Epidermal melanocyte (primary cell): ENCODE data around the gene ASTN1.

Source experiments
- DNase-seq: peaks from one replicate; pipeline ENCODE4 v3.0.0; 2011; ENCODE audit warnings: low spot score; ENCODE audit not compliant: insufficient read length

ASTN1 gene

DNA sequence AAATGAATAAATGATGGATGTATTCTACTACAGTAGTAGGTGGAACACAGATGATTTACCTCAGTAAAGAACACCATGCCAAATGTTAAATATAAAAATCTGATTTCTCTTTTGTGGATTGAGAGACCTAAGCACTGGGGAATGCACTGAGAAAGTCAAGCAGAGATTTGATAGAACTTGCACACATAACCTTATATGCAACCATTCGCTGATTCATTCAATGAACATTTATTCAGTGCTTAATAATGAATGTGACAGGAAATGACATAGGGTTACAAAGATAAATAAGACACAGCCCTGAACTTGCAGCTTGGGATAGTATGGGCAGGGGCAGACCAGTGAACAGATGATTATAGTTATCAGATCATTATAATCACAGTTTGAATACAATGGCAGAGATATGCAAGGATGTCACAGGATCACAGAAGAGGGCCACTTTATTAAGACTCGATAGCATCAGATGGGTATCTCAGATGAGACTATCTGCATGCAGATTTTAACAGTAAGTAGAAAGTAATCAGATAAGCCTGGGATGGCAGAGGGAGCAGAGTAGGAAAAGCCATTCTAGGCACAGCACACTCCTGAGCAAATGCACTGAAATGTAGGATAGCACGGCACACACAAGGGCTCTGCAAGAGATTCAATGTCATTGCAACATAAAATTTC, 169.4 kb downstream of the ASTN1 start:
- no peak for DNase-seq

DNA sequence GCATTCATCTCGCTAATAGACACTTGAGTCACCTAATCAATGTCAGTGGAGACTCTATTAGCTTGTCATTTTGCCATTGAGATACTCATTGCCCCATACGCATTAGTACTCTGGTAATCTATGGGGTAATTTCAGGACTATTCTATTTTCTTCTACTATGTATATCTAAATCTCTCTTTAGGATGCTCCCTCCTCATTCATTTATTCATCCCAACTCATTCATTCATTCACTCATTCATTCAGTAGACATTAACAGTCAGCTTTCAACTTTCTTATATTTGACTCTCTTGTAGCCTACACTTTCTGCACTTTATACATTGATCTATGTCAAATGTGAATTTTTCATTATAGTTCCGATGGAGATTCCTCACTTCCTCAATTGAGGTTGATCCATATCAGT, 170.9 kb downstream of the ASTN1 start:
- DNase-seq = no peak

DNA sequence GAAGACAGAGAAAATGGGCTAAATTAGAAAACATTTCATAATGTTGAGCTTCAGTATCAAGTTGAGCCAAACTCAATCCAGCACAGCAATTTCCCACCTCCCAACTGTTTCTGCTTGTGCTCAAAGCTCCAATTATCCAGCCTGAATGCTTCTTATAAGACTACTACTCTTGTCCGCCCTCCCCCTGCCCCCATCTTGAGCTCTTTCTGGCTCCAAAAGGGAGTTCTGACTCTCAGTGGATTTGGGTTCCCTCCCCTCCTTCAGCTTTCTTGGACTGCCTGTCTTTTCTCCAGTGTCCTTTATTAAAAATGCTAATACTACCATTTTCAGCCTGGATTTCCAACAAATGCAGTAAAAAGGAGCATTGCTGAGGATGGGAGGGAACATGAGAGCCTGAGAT, 174.8 kb downstream of the ASTN1 start:
- no peak for DNase-seq

DNA sequence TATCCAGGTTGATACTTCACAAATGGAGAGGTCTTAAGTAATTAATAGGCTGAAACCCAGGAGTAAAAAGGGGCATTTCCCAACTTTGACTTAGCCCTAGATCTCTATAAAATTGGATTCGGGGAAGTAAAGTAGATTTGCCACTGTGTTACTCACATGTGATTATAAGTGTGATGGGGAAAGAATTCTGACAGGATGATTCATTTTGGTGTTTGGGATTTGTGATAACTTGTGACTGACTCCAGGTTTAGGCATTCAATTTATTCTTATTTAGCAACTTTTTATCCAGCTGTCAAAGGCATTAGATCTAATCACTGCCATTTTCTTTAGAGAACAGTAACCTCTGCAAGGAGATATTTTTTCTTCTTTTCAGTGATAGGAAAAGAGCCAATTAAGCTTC, 175.5 kb downstream of the ASTN1 start:
- no peak for DNase-seq

DNA sequence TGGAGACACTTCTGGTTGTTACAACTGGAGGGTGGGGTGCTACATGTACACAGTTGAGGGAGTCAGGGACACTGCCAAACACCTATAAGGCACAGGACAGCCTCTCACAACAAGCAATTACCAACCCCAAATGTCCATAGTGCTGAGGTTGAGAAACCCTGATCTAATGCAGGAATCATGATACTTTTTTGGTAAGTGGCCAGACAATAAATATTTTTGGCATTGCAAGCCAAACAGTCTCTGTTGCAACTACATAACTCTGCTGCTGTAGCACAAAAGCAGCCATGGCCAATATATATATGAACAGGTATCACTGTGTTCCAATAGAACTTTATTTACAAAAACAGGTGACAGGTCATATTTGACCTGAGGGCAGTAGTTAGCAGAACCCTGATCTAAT, 177.5 kb downstream of the ASTN1 start:
- DNase-seq = no peak

DNA sequence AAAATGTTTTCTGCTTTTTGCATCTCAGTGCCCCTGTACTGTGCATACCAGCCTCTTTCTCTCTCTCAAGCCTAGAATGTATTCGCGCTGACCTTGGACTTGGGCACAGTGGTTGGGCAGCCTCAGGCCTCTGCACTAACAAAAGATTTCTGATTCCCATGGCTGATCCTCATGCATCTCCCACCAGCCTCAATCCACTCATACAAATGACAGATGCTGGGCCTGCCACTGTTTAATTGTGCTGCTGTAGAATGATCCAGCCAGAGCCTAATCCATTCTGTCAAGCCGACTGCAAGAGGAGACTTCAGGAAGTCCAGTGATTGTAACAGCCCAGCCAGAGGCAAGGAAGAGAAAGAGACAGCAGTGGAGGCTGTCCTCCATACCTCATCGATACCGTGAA, 180.8 kb downstream of the ASTN1 start:
- no peak for DNase-seq

DNA sequence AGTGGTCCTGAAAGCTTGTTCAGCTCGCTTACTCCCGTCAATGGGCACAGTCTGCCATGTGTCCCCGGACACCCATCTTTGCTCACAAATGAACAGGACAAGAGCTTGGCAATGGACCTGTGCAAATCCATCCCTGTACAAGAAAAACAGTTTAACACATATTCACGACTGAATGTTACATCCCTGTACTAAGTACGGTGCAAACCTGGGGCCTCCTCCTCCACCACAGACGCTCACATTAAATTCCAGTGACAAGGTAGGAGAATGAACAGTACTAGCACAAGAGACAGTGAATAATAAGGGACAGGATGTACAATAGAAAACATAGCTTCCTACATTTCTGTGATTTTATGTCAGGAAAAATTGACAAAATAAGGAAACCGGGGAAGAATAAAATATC, 187.7 kb downstream of the ASTN1 start:
- DNase-seq = no peak

DNA sequence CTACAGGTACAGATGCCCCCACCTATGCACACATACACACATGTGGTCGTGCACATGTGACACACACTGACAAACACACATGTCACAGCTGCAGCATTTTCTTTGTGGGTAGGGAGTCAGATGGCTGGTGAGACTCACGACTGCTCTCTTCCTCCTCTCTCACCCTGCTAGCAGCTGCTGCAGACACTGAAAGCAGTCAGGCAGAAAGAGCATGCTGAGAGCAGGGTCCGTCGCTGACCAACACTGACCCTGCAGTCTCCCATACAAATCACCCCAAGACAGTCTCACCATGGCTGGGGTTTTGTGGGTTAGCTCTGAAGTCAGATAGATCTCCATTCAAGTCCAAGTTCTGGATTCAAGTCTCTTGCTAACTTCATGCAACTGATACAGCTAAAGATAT, 188.3 kb downstream of the ASTN1 start:
- DNase-seq = no peak

DNA sequence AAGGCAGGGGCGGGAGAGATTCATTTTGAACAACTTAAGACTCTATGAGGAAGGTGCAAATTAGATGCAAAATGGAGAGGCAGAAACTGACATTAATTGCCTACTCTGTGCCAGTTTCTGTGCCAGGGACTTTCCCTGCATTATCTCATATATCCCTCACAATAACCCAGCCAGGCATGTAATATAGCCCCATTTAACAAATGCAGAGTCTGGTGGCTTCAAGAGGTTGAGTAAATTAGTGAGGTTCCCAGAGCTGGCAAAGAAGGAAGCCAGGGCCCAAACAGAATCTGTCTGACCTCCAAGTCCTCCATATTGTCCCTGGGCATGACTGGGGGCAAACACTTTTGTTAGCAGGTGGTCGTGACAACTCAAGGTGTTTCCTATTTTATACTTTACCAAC, 199.8 kb downstream of the ASTN1 start:
- no peak for DNase-seq

DNA sequence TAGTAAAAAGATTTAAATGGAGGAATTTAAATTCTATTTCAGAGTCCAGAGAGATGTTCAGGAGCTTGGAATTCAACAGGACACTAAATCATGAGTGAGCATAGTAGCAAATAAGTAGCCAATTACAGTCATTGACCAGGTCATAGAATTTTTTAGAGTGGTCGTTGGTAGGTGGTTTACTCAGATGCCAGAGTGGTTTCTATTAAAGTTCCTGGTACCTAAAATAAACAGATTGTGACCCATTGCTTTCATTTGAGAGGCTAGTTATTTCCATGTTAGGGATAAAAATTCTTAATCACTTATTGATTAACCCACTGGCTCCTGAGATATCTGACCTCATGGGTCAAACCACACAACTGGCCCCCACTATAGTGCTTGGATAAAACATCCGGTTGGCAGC, 201.3 kb downstream of the ASTN1 start:
- DNase-seq = no peak

DNA sequence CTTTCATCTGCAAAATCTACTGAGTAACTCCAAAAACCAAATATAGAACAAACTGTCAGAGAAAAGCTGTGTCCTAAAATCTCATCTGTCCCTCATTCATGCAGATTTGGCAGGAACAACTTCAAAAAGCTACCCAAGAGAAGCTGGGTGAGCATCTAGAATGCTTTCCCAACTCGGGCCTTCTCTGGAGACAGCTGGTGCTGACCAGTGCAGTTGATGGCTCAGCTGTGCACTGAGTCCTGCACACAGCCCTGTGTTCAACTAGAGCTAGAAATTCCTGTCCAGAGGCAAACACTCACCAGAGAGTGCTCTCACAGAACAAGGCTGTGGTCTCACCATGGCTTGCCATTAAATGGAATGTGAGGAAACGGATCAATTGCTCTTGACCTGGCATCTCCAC, 202.8 kb downstream of the ASTN1 start:
- no peak for DNase-seq

DNA sequence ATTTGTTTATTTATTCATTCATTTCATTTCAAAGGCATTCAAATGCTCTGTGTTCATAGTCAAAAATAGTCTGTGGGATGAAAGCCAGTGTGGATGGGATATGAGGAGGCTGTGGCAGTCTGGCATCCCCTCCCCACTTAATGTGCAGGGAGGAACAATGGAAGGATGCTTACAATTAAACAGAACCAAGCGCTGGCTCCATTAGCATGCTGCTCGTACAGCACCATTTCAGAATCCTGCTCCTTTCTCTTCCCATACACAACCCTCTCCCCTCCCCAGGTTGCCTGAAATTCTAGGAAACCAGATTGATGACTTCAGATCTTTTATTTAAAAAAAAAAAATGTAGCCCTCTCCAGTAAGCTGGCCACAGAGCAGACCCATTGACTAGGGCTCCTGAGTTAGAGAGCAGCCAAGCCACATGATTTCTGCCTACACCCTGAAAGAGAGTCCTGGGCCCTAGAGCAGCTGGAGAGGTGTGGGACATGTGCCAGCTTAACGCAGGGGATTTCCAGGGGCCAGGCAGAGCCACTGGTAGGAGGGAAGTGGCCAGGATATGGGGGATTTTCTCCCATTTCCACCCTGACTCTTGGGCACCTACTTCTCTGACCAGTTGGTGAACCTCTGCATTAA, 205.2 kb downstream of the ASTN1 start:
- DNase-seq = no peak

DNA sequence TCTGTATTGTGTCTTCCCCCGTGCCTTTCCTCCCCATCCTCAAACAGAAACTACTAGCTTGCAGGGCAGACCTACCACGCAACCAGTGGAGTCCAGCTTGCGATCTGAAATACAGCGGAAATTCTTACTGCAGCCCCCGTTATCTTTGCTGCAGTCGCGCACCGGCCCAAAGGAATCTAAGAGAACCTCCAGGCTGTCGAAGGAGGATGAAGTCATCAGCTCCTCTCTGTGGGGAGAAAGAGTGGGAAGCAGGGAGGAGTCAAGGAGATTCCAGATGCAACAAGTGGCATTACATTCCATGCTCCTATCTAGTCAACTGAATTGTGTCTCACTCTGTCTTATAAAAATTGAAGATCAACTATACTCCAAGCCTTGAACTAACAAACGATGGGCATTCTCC, 206.9 kb downstream of the ASTN1 start:
- no peak for DNase-seq

DNA sequence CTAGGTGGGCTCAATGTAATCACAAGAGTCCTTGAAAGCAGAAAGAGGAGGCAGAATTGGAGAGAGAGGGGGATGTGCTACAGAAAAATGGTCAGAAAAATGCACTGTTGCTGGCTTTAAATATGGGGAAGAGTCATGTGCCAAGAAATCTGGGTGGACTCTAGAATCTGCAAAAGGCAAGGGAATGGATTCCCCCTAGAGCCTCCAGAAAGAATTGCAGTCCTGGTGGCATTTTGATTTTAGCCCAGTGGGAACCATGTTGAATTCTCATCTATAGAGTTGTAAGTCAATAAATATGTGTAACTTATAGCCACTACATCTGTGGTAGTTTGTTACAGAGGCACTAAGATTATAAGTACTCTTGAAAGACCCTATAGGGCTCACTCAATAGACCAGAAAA, 210.3 kb downstream of the ASTN1 start:
- DNase-seq = no peak

DNA sequence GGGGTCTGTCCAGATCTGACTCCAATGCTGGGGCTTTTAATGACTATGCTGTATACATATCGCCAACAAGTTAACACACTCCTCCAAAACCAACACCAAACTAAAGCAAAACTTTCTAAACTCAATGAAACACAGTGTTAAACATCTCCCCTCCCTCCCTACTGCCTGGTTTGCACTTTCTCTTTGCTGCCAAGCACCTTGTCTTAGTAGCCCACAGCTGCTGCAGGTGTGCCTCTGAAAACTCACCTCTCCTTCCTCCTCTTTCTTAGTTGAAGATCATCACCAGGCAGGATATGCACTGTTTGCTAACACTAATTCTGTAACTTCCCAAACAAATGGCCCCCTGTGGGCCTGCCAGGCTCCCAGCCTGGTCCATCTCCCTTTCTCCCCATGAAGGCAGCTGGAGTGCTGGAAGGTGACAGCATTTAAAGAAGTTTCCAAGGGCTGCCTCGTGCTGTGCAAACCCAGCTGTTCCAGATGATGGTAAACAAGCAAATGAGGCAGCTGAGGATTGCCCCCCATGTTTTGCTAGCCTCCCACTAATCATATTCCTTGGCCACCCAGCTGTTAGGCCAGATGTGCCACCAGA, 213.7 kb downstream of the ASTN1 start:
- no peak for DNase-seq

DNA sequence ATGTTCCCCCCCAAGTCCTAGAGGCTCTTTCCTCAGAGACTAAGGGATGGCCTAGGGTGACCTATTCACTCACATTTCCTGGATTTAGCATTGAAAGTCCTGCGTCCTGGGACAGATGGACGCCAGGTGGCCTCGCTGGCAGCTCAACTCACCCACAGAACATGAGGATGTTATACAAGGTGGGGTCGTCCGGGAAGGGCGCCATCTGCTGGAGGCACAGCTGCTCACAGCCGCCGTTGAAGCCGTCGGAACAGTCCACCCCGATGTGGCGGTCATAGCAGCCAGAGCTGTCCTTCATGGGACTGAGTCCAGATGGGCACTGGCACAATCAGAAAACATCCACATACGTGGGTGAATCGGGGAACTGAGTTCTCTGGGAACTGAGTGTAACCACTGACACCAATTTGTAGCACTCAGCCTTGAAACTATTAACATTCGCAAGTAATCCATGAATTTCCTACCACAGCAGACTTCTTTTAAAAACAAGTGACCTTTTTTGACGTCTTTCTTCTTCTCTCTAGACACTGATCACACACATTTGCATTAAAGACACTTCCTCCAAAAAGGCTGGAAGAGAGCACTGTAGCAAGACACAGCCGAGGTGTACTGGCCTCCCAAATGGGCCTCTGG, 215.4 kb downstream of the ASTN1 start:
- DNase-seq = no peak

DNA sequence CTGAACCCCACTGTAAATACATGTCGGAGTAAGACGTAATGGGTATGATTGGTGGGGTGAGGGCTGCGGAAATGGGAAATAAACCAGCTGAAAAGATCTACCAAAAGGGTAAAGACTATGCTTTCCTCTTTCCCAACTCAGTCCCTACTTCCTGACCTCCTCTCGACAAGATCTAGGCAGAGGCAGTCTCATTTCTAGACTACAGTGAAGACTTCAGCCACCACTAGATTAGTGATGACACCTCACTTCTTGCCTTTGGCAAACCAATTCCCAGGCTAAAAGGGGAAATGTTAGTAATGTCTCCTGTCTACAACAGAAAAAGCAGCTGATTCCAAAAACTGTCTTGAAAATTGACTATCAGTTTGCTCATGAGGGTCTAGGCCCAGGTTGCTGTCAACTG, 219.9 kb downstream of the ASTN1 start:
- DNase-seq = no peak

DNA sequence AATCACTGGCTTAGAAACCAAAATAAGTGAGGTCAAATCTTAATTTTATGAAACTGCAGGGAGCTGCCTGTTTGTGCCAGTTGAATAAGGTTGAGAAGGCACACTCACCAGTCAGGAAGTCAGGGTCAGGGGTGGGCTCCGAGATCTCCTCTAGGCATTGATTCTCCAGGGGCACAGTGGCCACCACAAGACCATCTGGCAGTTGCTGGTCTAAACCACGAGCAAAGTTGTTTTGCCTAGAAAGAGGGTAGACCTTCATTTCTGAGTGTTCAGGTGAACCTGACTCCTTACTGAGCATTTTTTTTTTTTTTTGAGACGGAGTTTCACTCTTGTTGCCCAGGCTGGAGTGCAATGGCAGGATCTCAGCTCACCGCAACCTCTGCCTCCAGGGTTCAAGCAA, 220.7 kb downstream of the ASTN1 start:
- DNase-seq = no peak

DNA sequence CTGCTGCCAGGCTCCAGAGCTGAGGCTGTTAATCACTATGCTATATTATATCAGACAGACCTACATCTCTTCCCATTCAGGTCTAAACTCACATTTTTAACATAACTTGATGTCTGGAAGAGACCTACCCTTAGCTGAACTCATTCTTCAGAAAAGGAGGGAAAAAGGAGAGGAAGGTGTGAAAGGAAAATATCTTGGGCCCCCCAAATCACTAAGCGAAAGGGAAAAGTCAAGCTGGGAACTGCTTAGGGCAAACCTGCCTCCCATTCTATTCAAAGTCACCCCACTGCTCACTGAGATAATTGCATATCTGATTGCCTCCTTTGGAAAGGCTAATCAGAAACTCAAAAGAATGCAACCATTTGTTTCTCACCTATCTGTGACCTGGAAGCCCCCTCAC, 222.2 kb downstream of the ASTN1 start:
- no peak for DNase-seq

DNA sequence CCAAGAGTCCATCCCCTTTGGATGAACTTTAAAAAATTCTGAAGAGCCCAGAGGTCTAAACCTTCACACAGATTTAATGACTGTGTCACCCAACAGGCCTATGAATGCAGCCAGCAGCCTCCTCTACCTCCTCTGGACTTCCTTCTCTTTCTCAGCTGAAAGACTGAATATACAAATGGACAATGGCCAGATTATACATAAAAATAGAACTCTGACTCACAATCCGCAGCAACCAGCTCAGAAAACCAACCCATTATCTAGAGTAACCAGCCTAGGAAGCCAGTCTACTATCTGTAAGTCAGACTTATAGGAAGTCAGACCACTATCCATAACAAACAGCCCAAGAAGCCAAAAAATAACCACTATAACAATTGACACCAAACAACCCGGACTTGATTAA, 224.5 kb downstream of the ASTN1 start:
- DNase-seq = no peak

DNA sequence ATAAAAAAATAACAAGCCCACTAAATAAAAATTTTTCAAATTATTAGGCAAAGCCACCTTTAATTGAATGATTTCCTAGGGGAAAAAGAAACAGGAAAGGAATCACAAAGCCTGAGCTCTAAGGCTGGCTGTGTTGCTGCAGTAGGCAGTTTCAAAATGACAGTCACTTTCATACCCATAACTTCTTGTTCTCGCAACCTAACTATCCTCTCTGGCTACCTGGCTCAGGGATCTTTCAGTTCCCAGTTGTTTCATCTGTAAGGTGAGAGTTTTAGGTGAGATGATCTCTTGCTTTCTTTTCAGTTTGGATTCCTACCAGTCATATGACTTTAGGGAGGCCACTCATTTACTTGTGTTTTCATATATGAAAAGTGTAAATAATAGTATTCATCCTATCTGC, 226.1 kb downstream of the ASTN1 start:
- DNase-seq = no peak

DNA sequence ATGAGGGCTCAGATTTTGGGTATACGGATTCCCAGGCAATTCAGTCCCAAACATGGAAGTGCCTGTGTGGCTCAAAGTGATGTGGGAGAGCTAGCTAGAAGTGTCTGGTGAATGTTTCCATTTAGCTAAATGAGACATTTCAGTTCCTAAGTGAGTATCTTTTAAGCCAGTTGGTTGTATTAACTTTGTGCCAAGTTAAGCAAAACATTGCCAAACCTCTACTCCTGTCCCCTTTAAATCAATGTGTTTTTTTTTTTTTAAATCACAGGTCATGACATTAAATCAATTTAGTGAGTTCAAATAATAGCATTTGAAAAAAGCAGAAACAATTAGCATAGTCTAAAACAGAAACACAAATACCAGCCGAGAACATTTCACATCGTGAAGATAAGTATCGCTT, 230.1 kb downstream of the ASTN1 start:
- no peak for DNase-seq
